Chondrocyte (in vitro differentiated cells): ENCODE measurements around the gene WDR4. TPM values are rescaled to one million over a fixed set of nuclear protein-coding genes. Genes with fewer than 3 reads are reported as not detected.

ENCODE experiments used
- DNase-seq: peaks from one replicate; pipeline ENCODE4 v3.0.0; 2021; ENCODE audit warnings: mixed read lengths, low spot score
- H3K27ac Mint-ChIP-seq: one replicate; pipeline ENCODE4 v1.8.0; 2021; ENCODE audit warnings: mild to moderate bottlenecking, moderate library complexity, mixed read lengths; ENCODE audit not compliant: unreplicated experiment
- H3K27me3 Mint-ChIP-seq: 2 replicates; pipeline ENCODE4 v1.8.0; 2021; ENCODE audit warnings: low read depth, mixed read lengths
- H3K36me3 Mint-ChIP-seq: 2 replicates; pipeline ENCODE4 v1.8.0; 2021; ENCODE audit warnings: low read depth, mixed read lengths
- H3K4me1 Mint-ChIP-seq: 2 replicates; pipeline ENCODE4 v1.8.0; 2021; ENCODE audit warnings: low read depth, mild to moderate bottlenecking, mixed read lengths
- H3K4me3 Mint-ChIP-seq: one replicate; pipeline ENCODE4 v1.8.0; 2021; ENCODE audit warnings: mild to moderate bottlenecking, moderate library complexity, mixed read lengths; ENCODE audit not compliant: unreplicated experiment
- H3K9me3 Mint-ChIP-seq: 2 replicates; pipeline ENCODE4 v1.8.0; 2021; ENCODE audit warnings: low read depth, mixed read lengths
- CTCF ChIP-seq: fragments of 200-600 bp; sonication (generic); IDR thresholded peaks from 2 replicates; pipeline ENCODE4 v1.5.0; 2021; ENCODE audit warnings: antibody characterized with exemption, mild to moderate bottlenecking, moderate library complexity
- total RNA-seq: library from RNA; stranded (reverse); gene quantifications from 3 replicates; pipeline ENCODE4 v1.2.1, GENCODE V29; 2021

WDR4 gene
- total RNA-seq, 1 donor from 2014 or later: 9.6 TPM

DNA sequence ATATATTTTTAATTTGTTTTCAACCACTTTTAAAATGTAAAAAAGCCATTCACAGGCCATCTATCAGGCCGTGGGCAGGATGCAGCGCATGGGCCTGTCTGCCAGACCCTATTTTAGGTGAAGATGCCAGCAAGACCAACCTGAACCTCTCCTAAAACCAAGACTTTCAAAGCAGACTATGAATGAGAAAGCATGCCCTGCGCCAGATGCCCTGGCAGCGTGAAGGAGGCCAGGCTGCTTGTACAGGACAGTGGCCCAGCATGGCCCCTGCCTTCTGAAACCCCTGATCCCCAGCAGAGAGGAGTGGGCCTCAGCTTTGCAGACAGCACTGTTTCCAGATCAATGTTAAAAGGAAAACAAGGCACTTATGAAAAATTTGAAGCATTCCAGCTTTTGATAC is 31.6 kb downstream of the WDR4 start:
- peaks cover 9% of the 10 kb centered on the region for H3K4me1 Mint-ChIP-seq
- peak; percentile 61 for DNase-seq
- H3K36me3 Mint-ChIP-seq: peaks cover 26% of the 10 kb centered on the region
- H3K27me3 Mint-ChIP-seq: no peaks in the 10 kb centered on the region
- no peak for TF ChIP-seq CTCF
- no peak overlapping the region for H3K27ac Mint-ChIP-seq
- no peak overlapping the region for H3K4me3 Mint-ChIP-seq
- H3K9me3 Mint-ChIP-seq: no peaks in the 10 kb centered on the region

DNA sequence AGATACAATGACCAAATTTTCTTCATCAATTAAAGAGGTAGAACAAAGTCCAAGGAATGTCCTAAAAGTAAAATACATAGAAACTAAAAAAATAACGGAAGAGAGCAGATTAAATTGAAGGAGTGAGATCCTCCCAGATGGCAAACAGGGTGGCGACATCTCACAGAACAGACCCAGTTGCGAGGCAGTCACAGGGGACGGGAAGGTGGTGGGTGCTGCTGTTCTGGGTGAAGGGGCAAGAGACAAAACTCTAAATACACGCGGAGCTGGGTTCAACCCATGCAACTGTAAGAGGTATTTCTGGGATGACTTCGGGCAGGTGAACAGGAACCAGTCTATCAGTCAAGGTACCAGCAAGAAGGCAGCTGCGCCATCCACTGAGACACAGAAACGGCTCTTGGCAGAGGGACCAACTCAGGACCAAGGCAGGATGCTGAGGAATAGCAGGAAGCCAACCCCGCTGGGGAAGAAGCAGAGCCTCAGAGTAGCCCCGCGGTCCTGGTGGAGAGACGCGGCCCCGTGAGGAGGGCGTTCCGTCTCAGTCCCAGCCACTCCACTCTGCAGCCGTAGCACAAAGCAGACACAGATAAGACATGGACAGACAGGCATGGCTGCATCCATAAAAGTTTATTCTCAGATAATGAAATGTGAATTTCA is 32.2 kb downstream of the WDR4 start:
- Mint-ChIP-seq H3K4me1 (peaks cover 9% of the 10 kb centered on the region), H3K4me3 (no peak overlapping the region), H3K27me3 (no peaks in the 10 kb centered on the region), H3K9me3 (no peaks in the 10 kb centered on the region), H3K36me3 (peaks cover 26% of the 10 kb centered on the region), H3K27ac (no peak overlapping the region)
- DNase-seq: peak; percentile 64
- TF ChIP-seq CTCF: no peak

GRCh38 chr21:42846221-42846620 is 33.1 kb downstream of the WDR4 start:
- DNase-seq: peak; percentile 63
- peaks cover 9% of the 10 kb centered on the region for H3K4me1 Mint-ChIP-seq
- no peak overlapping the region for H3K27ac Mint-ChIP-seq
- no peaks in the 10 kb centered on the region for H3K27me3 Mint-ChIP-seq
- H3K36me3 Mint-ChIP-seq: peaks cover 23% of the 10 kb centered on the region
- TF ChIP-seq CTCF: no peak
- no peak overlapping the region for H3K4me3 Mint-ChIP-seq
- H3K9me3 Mint-ChIP-seq: no peaks in the 10 kb centered on the region

- Mint-ChIP-seq H3K36me3 (peaks cover 23% of the 10 kb centered on the region), H3K27me3 (no peaks in the 10 kb centered on the region)
- TF ChIP-seq CTCF: no peak
Measured at GRCh38 chr21:42845296-42845965, 33.9 kb downstream of the WDR4 start.

DNA sequence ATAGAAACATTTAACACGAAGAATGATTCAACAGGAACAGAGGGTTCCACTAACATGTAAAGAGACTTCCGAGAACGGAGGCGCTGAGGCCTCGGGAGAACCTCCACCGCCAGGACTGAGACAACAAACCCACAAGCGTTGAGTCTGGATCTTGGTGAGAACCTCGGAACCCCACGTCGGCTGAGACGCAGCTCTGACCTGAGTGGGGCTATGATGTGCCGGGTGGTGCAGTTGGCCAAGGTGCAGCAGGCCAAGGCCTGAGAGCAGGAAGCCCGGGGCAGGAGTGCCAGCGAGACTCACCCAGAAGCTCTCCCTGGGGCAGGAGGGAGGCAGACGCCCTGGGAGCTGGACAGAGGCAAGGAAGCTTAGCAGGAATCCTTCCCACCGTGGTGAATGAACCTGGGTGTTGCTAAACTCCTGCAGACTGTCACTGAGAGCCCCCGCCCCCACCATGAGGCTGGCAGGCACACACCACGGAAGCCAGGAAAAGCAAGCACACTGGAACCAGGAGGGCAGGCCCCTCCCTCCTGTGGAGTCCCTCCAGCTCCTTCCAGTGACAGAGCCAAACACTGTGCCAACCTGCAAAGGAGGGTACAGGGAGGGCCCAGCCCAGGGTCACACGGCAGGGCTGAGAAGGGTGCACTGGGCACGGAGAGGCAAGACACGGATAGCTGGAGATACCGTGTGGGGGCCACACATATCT is 34.8 kb downstream of the WDR4 start:
- TF ChIP-seq CTCF: no peak
- Mint-ChIP-seq H3K4me1 (peaks cover 9% of the 10 kb centered on the region), H3K27ac (no peak overlapping the region), H3K9me3 (no peaks in the 10 kb centered on the region), H3K27me3 (no peaks in the 10 kb centered on the region), H3K4me3 (no peak overlapping the region), H3K36me3 (peaks cover 20% of the 10 kb centered on the region)
- peak; percentile 72 for DNase-seq

More at GRCh38 chr21:42845296-42845965, 33.9 kb downstream of the WDR4 start:
- peaks cover 9% of the 10 kb centered on the region for H3K4me1 Mint-ChIP-seq
- no peak overlapping the region for H3K27ac Mint-ChIP-seq
- H3K4me3 Mint-ChIP-seq: no peak overlapping the region
- DNase-seq: peak; percentile 48
- H3K9me3 Mint-ChIP-seq: no peaks in the 10 kb centered on the region
